GM12878 (cell line): Measurements from ENCODE around the gene HOXB1. TPM values are rescaled to one million over a fixed set of nuclear protein-coding genes. Genes with fewer than 3 reads are reported as not detected.

Experiments
- ATAC-seq: fragments of 200-7000 bp; cut with Tn5 transposase; 3 replicates; pipeline ENCODE4 v1.9.1; 2020; ENCODE audit warnings: mild to moderate bottlenecking, moderate library complexity
- BruUV-seq: library from RNA; stranded (reverse); fragments of 400-500 nt; replicated peaks from 2 replicates; lab custom pipeline; 2021; lab: Mats Ljungman, UMichigan
- CTCF ChIA-PET: fragments of 300-600 bp; sonication (Branson Sonifier 250); formaldehyde crosslinking; extraction: SDS; loops from one replicate; lab custom pipeline; 2021; ENCODE audit warnings: inconsistent platforms; lab: Yijun Ruan, JAX
- POLR2A ChIA-PET: fragments of 350-600 bp; formaldehyde crosslinking; extraction: SDS; loops from one replicate; lab custom pipeline; 2021; ENCODE audit warnings: inconsistent platforms; lab: Charles Lee
- RAD21 ChIA-PET: fragments of 300-600 bp; sonication (Branson Sonifier 250); formaldehyde crosslinking; loops from one replicate; lab custom pipeline; 2023; ENCODE audit warnings: antibody characterized with exemption; ENCODE audit not compliant: unreplicated experiment; lab: Charles Lee
- SMC1A ChIA-PET: fragments of 300-600 bp; sonication (Branson Sonifier 250); formaldehyde crosslinking; loops from one replicate; lab custom pipeline; 2023; ENCODE audit not compliant: unreplicated experiment, uncharacterized antibody; lab: Charles Lee
- DNase-seq: peaks from one replicate; pipeline ENCODE4 v3.0.0-alpha.2; 2011; ENCODE audit warnings: low read depth, low spot score
- FAIRE-seq: peaks from 3 replicates; lab custom pipeline; 2011; peaks lifted over from hg19 to GRCh38; lab: Jason Lieb, UNC
- H2AFZ ChIP-seq: 2 replicates; pipeline ENCODE4 v1.6.0; 2011; ENCODE audit warnings: low read depth, low read length, control low read depth; ENCODE audit not compliant: control insufficient read depth
- H3K27ac ChIP-seq: 2 replicates; pipeline ENCODE4 v1.5.1; 2011; ENCODE audit warnings: control low read depth; ENCODE audit not compliant: control insufficient read depth, insufficient read depth
- H3K27me3 ChIP-seq, 2 experiments: replicated peaks in 1 of 2; 2 replicates each; pipeline versions ENCODE4 v1.6.0 to v1.6.1; 2011; ENCODE audit warnings: low read length in 1 of 2; ENCODE audit not compliant: control insufficient read depth in 2 of 2, insufficient read depth in 2 of 2
- H3K36me3 ChIP-seq, 2 experiments: 2 replicates each; pipeline ENCODE4 v1.5.1; 2011; ENCODE audit warnings: low read length in 1 of 2; ENCODE audit not compliant: control insufficient read depth in 2 of 2, insufficient read depth in 2 of 2
- H3K4me1 ChIP-seq: 2 replicates; pipeline ENCODE4 v1.6.1; 2011; ENCODE audit warnings: mild to moderate bottlenecking, low read length, moderate library complexity, mixed read lengths; ENCODE audit not compliant: control insufficient read depth, insufficient read depth
- H3K4me2 ChIP-seq: 2 replicates; pipeline ENCODE4 v1.6.0; 2011; ENCODE audit warnings: control low read depth; ENCODE audit not compliant: control insufficient read depth, insufficient read depth
- H3K4me3 ChIP-seq: fragments of 200-600 bp; sonication (generic); 2 replicates; pipeline ENCODE4 v1.5.1; 2016
- H3K79me2 ChIP-seq: 2 replicates; pipeline ENCODE4 v1.6.0; 2011; ENCODE audit warnings: low read length; ENCODE audit not compliant: control insufficient read depth, insufficient read depth
- H3K9ac ChIP-seq: 2 replicates; pipeline ENCODE4 v1.8.0; 2011; ENCODE audit warnings: low read length, control low read depth, mixed read lengths; ENCODE audit not compliant: control insufficient read depth, insufficient read depth
- H3K9me3 ChIP-seq: replicated peaks from 3 replicates; pipeline ENCODE4 v1.5.1; 2011; ENCODE audit warnings: mild to moderate bottlenecking, low read length; ENCODE audit not compliant: control insufficient read depth, insufficient read depth
- H4K20me1 ChIP-seq: 2 replicates; pipeline ENCODE4 v1.6.0; 2011; ENCODE audit not compliant: control insufficient read depth, insufficient read depth
- BMI1 ChIP-seq: fragments of 450-650 bp; IDR thresholded peaks from 2 replicates; pipeline ENCODE4 v1.6.1; 2016; ENCODE audit warnings: mild to moderate bottlenecking, moderate library complexity, borderline replicate concordance
- NR2F1 ChIP-seq: fragments of 450-650 bp; conservative IDR thresholded peaks from 2 replicates; pipeline ENCODE4 v1.6.1; 2017; ENCODE audit warnings: mild to moderate bottlenecking
- PML ChIP-seq: IDR thresholded peaks from 2 replicates; pipeline ENCODE4 v1.6.1; 2012; ENCODE audit warnings: low read length, inconsistent platforms
- POU2F2 ChIP-seq: IDR thresholded peaks from 3 replicates; pipeline ENCODE4 v1.6.1; 2011; ENCODE audit warnings: low read depth, mild to moderate bottlenecking, low read length, borderline replicate concordance
- SMAD5 ChIP-seq: IDR thresholded peaks from 2 replicates; pipeline ENCODE4 v1.6.1; 2016; ENCODE audit warnings: antibody characterized with exemption, low read depth
- ZBTB11 ChIP-seq: fragments of 450-650 bp; formaldehyde crosslinking; IDR thresholded peaks from 2 replicates; pipeline ENCODE4 v1.5.0; 2022; ENCODE audit warnings: mild to moderate bottlenecking, missing genetic modification characterization
- WGBS: methylation state at CpG from one replicate; pipeline ENCODE4 v1.1.6; 2016; ENCODE audit warnings: low lambda C conversion rate; ENCODE audit not compliant: insufficient replicate concordance, insufficient coverage; ENCODE audit errors: missing lambda C conversion rate; 5-methylcytosine and 5-hydroxymethylcytosine counted together
- in situ Hi-C: fragments of 300-500 bp; cut with MboI; formaldehyde crosslinking; loops from 9 replicates; pipeline ENCODE4 v1.14.3; 2018; ENCODE audit warnings: mixed read lengths
- intact Hi-C: fragments of 100-400 bp; cut with micrococcal nuclease; formaldehyde crosslinking; loops from one replicate; pipeline ENCODE4 v1.14.2; 2022; ENCODE audit not compliant: unreplicated experiment
- polyA plus RNA-seq, 11 experiments: library from polyadenylated mRNA; depleted of rRNA in 4 of 11; unstranded in 6 of 11; stranded (reverse) in 5 of 11; fragments of >200 nt; fragmentation: Nextera tagmentation in 4 of 11; fragmentation: Illumina TruSeq in 1 of 11; extraction: Ambion mirVana in 4 of 11; extraction: Trizol in 1 of 11; gene quantifications; 1 replicate in 1 of 11; 2 replicates in 10 of 11; pipeline versions ENCODE4 v1.2.1 to v1.2.3, GENCODE V29; 2011 to 2016; ENCODE audit warnings: inconsistent platforms in 2 of 11, missing spikeins in 2 of 11, low read depth in 1 of 11
- total RNA-seq, 4 experiments: library from RNA; depleted of rRNA in 3 of 4; stranded (reverse); fragments of >200 nt in 3 of 4; fragmentation: Illumina TruSeq in 1 of 4; extraction: Trizol in 1 of 4; gene quantifications; 2 replicates each; pipeline versions ENCODE4 v1.2.1 to v1.2.3, GENCODE V29; 2013 to 2021

HOXB1 gene
- total and polyA plus RNA-seq, 10 of the 15 experiments (the other 5 are each of a cell fraction or from before 2014, with no cell fraction given) = not detected

DNA sequence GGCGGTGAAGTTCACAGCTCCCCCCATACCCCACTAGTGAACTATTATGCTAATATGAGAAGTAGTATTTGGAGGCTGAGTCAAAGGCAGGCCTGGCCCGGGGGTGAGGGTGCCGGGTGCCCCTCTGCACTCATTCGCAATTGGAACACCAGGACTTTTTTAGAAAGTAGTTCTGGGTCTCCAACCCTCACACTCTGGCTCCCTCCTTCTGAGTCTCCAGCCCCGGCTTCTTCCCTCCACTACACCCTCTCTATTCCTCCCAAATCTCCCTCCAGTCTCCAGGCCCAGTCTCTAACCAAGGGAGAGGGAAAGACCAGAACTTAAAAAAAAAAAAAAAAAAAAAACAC, 25.4 kb upstream of the HOXB1 start:
- 82% methylated on average over 5 of the region's 5 CpGs for WGBS
- BruUV-seq = no TSS peak
- FAIRE-seq (no peak), ATAC-seq (no peak), DNase-seq (no peak)
- no peak overlapping the region for H3K27ac ChIP-seq
- no peaks in the 10 kb centered on the region for H3K79me2 ChIP-seq
- H3K36me3 ChIP-seq = no peaks in the 10 kb centered on the region; a peak in 1 of 4 replicates
- no peak overlapping the region for H3K4me3 ChIP-seq
- no peak overlapping the region for H3K4me2 ChIP-seq
- SMC1A ChIA-PET = interaction anchor here (0.7 to 1.5 kb wide), 2 partner anchors 9 to 55 kb away, joined by 3 read pairs; no protein-coding TSS in a partner anchor
- TF ChIP-seq NR2F1 = no peak
- no peak for TF ChIP-seq SMAD5
- no peak for TF ChIP-seq BMI1
- no peak for TF ChIP-seq ZBTB11
- no peak for TF ChIP-seq PML
- TF ChIP-seq POU2F2 = no peak
- CTCF ChIA-PET = interaction anchor here (0.9 to 1.6 kb wide), 3 partner anchors 28 to 220 kb away, joined by 3 to 4 read pairs (median 4); no protein-coding TSS in a partner anchor
- H4K20me1 ChIP-seq = no peaks in the 10 kb centered on the region
- intact Hi-C loops = no loop called here
- H3K4me1 ChIP-seq = no peaks in the 10 kb centered on the region
- in situ Hi-C loops = no loop called here
- no peaks in the 10 kb centered on the region for H3K9me3 ChIP-seq
- H2AFZ ChIP-seq = no peak overlapping the region
- RAD21 ChIA-PET = interaction anchor here (1.4 kb wide), 1 partner anchor 222 kb away, joined by 3 read pairs; no protein-coding TSS in a partner anchor
- H3K9ac ChIP-seq = no peak overlapping the region
- H3K27me3 ChIP-seq = no peaks in the 10 kb centered on the region
- POLR2A ChIA-PET = interaction anchor here (0.7 to 1.7 kb wide), 2 partner anchors 9 kb away, joined by 3 to 5 read pairs; no protein-coding TSS in a partner anchor
